WI38 (cell line): ENCODE data around the gene BCAR3.

Source experiments
- H3K4me3 ChIP-seq: 2 replicates; pipeline ENCODE4 v1.5.1; 2011; ENCODE audit warnings: low read depth, mild to moderate bottlenecking, control low read depth, low read length
- CTCF ChIP-seq: IDR thresholded peaks from 2 replicates; pipeline ENCODE4 v1.5.1; 2012; ENCODE audit warnings: low read depth, mild to moderate bottlenecking, control low read depth, low read length

The BCAR3 gene

GRCh38 chr1:93617670-93618499 lies 63.8 kb downstream of the BCAR3 start:
- no peak overlapping the region for H3K4me3 ChIP-seq
- TF ChIP-seq CTCF: no peak

GRCh38 chr1:93616996-93617669 lies 64.5 kb downstream of the BCAR3 start:
- H3K4me3 ChIP-seq: no peak overlapping the region
- no peak for TF ChIP-seq CTCF

GRCh38 chr1:93616221-93616995 lies 65.2 kb downstream of the BCAR3 start:
- H3K4me3 ChIP-seq: no peak overlapping the region
- no peak for TF ChIP-seq CTCF

GRCh38 chr1:93615582-93616150 lies 66.0 kb downstream of the BCAR3 start:
- no peak overlapping the region for H3K4me3 ChIP-seq
- no peak for TF ChIP-seq CTCF

- no peak overlapping the region for H3K4me3 ChIP-seq
- TF ChIP-seq CTCF: no peak
These were observed 66.6 kb downstream of the BCAR3 start for GRCh38 chr1:93614986-93615581.

- TF ChIP-seq CTCF: no peak
- H3K4me3 ChIP-seq: no peak overlapping the region
These were observed 67.1 kb downstream of the BCAR3 start for GRCh38 chr1:93614541-93614940.
